ENCODE data around the gene DPP6. TPM values are rescaled to one million over a fixed set of nuclear protein-coding genes. Genes with fewer than 3 reads are reported as not detected.

DPP6 gene
- total and polyA plus RNA-seq, 2 of the 8 experiments (the other 6 are each of a cell fraction or from before 2014, with no cell fraction given): 4.7 to 6.8 TPM

GRCh38 chr7:154832557-154833138, 780.5 kb downstream of the DPP6 start:
- Histone ChIP-seq H3K18ac (ENCODE audit: extremely low read depth, low read length) (no peak overlapping the region), H3K36me3 (ENCODE audit: control insufficient read depth in 2 of 4, insufficient read depth in 4 of 4, low read length in 3 of 4) (no peaks in the 10 kb centered on the region), H4K8ac (ENCODE audit: extremely low read depth, insufficient read depth, low read length) (no peak overlapping the region), H3K9ac (replicated peaks in 1 of 4; ENCODE audit: extremely low read depth in 1 of 4, low read depth in 3 of 4, low read length in 3 of 4) (no peak overlapping the region), H4K20me1 (replicated peaks in 1 of 2; ENCODE audit: control insufficient read depth in 1 of 2, insufficient read depth in 2 of 2, low read length in 2 of 2) (peaks cover 0 to 4% of the 10 kb centered on the region in 2 experiments), H3K79me1 (ENCODE audit: low read depth, low read length) (no peaks in the 10 kb centered on the region), H3K14ac (ENCODE audit: insufficient read length) (no peak overlapping the region), H3K9me3 (ENCODE audit: insufficient read depth in 2 of 2, low read depth in 1 of 2, low read length in 1 of 2) (no peaks in the 10 kb centered on the region), H4K91ac (replicated peaks; ENCODE audit: insufficient read length, low read length) (no peak overlapping the region), H3K4ac (replicated peaks; ENCODE audit: insufficient read length, low read depth, low read length) (no peak overlapping the region), H2AFZ (ENCODE audit: low read length) (no peak overlapping the region), H2AK5ac (ENCODE audit: low read depth, low read length) (no peak overlapping the region), H3K4me3 (ENCODE audit: extremely low read depth in 1 of 4, insufficient read depth in 2 of 4, low read depth in 3 of 4, low read length in 4 of 4) (no peak overlapping the region), H3K79me2 (ENCODE audit: control insufficient read depth in 1 of 2, insufficient read depth in 2 of 2, low read length in 2 of 2) (no peaks in the 10 kb centered on the region), H3K4me1 (replicated peaks in 1 of 4; ENCODE audit: control insufficient read depth in 3 of 4, insufficient read depth in 4 of 4, low read length in 3 of 4) (no peaks in the 10 kb centered on the region), H3K23me2 (ENCODE audit: low read depth, low read length) (peaks cover 4% of the 10 kb centered on the region; the same call in 1 of the 2 replicates), H4K5ac (ENCODE audit: insufficient read length, low read depth, low read length) (no peak overlapping the region), H3K23ac (ENCODE audit: insufficient read length) (no peak overlapping the region), H3K27ac (ENCODE audit: low read depth, low read length) (no peak overlapping the region), H3K27me3 (replicated peaks in 1 of 4; ENCODE audit: control insufficient read depth in 3 of 4, extremely low read depth in 1 of 4, insufficient read depth in 3 of 4, low read length in 3 of 4) (no peaks in the 10 kb centered on the region), H3K56ac (replicated peaks; ENCODE audit: insufficient read length, low read depth, low read length) (no peak overlapping the region), H2BK5ac (ENCODE audit: low read depth, low read length) (no peak overlapping the region; the same call in 1 of the 2 replicates), H3K4me2 (ENCODE audit: insufficient read depth in 1 of 2, low read depth in 2 of 2, low read length in 2 of 2) (no peak overlapping the region), H2BK20ac (ENCODE audit: low read length) (no peak overlapping the region), H2BK15ac (ENCODE audit: low read length) (no peak overlapping the region), H2BK12ac (ENCODE audit: low read depth, low read length) (no peak overlapping the region), H2BK120ac (replicated peaks; ENCODE audit: low read depth, low read length) (no peak overlapping the region)
- DNase-seq (ENCODE audit: low read depth in 1 of 2, low spot score in 2 of 2): peak in 1 of 2 experiments; percentile 54
- peak; percentile 48 for FAIRE-seq
- 81% methylated on average over 12 of the region's 12 CpGs; no CpG with 5 or more reads in 1 of the 2 experiments for WGBS, 2 experiments (ENCODE audit: extremely low coverage in 1 of 2, insufficient coverage in 1 of 2, insufficient read length in 1 of 2, insufficient replicate concordance in 2 of 2, low coverage in 1 of 2, low lambda C conversion rate in 2 of 2, missing lambda C conversion rate in 1 of 2)
- ChIA-PET POLR2A (ENCODE audit: partially characterized antibody) (no interaction called here), CTCF (ENCODE audit: partially characterized antibody) (interaction anchor here (1.1 to 4.5 kb wide), 6 partner anchors 14 to 120 kb away, joined by 3 to 20 read pairs (median 4); no protein-coding TSS in a partner anchor)
- TF ChIP-seq KDM4A (IDR thresholded peaks at IDR 0.05; ENCODE audit: low read depth, low read length, severe bottlenecking) (no peak), RAD21 (IDR thresholded peaks at IDR 0.05 in 1 of 2, conservative IDR thresholded peaks at IDR 0.05 in 1 of 2; ENCODE audit: low read depth in 2 of 2, low read length in 2 of 2) (peak; percentile 80 to 86)
- TF ChIP-seq, protein P1, sequence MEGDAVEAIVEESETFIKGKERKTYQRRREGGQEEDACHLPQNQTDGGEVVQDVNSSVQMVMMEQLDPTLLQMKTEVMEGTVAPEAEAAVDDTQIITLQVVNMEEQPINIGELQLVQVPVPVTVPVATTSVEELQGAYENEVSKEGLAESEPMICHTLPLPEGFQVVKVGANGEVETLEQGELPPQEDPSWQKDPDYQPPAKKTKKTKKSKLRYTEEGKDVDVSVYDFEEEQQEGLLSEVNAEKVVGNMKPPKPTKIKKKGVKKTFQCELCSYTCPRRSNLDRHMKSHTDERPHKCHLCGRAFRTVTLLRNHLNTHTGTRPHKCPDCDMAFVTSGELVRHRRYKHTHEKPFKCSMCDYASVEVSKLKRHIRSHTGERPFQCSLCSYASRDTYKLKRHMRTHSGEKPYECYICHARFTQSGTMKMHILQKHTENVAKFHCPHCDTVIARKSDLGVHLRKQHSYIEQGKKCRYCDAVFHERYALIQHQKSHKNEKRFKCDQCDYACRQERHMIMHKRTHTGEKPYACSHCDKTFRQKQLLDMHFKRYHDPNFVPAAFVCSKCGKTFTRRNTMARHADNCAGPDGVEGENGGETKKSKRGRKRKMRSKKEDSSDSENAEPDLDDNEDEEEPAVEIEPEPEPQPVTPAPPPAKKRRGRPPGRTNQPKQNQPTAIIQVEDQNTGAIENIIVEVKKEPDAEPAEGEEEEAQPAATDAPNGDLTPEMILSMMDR (IDR thresholded peaks at IDR 0.05; ENCODE audit: control extremely low read depth in 1 of 3, insufficient read depth in 1 of 3, low read depth in 1 of 3, low read length in 3 of 3): peak; percentile 57 to 68 (median 61)
